ENCODE data around the gene CXCR1.
A peak's percentile ranks its signal among the peaks of the same experiment; 100 is the strongest.

The CXCR1 gene

GRCh38 chr2:218137514-218137913, 29.2 kb downstream of the CXCR1 start:
- DNase-seq (ENCODE audit: low read depth in 1 of 2, low spot score in 1 of 2) = no peak
- Histone ChIP-seq H3K27me3 (ENCODE audit: insufficient read depth, poor library complexity, severe bottlenecking) (no peaks in the 10 kb centered on the region), H3K27ac (replicated peaks) (no peak overlapping the region), H3K4me3 (replicated peaks; ENCODE audit: insufficient read depth, low read length) (no peak overlapping the region)
- TF ChIP-seq, protein P1, sequence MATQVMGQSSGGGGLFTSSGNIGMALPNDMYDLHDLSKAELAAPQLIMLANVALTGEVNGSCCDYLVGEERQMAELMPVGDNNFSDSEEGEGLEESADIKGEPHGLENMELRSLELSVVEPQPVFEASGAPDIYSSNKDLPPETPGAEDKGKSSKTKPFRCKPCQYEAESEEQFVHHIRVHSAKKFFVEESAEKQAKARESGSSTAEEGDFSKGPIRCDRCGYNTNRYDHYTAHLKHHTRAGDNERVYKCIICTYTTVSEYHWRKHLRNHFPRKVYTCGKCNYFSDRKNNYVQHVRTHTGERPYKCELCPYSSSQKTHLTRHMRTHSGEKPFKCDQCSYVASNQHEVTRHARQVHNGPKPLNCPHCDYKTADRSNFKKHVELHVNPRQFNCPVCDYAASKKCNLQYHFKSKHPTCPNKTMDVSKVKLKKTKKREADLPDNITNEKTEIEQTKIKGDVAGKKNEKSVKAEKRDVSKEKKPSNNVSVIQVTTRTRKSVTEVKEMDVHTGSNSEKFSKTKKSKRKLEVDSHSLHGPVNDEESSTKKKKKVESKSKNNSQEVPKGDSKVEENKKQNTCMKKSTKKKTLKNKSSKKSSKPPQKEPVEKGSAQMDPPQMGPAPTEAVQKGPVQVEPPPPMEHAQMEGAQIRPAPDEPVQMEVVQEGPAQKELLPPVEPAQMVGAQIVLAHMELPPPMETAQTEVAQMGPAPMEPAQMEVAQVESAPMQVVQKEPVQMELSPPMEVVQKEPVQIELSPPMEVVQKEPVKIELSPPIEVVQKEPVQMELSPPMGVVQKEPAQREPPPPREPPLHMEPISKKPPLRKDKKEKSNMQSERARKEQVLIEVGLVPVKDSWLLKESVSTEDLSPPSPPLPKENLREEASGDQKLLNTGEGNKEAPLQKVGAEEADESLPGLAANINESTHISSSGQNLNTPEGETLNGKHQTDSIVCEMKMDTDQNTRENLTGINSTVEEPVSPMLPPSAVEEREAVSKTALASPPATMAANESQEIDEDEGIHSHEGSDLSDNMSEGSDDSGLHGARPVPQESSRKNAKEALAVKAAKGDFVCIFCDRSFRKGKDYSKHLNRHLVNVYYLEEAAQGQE (IDR thresholded peaks at IDR 0.05; ENCODE audit: insufficient replicate concordance, low read depth) = no peak
- peak; percentile 91 for TF ChIP-seq SPI1 (IDR thresholded peaks at IDR 0.05; ENCODE audit: borderline replicate concordance, low read depth)

- Histone ChIP-seq H3K27me3 (ENCODE audit: insufficient read depth, poor library complexity, severe bottlenecking) (no peaks in the 10 kb centered on the region), H3K27ac (replicated peaks) (no peak overlapping the region), H3K4me3 (replicated peaks; ENCODE audit: insufficient read depth, low read length) (no peak overlapping the region)
- no peak for DNase-seq (ENCODE audit: low read depth in 1 of 2, low spot score in 1 of 2)
- TF ChIP-seq, protein P1 (IDR thresholded peaks at IDR 0.05; ENCODE audit: insufficient replicate concordance, low read depth) = no peak
- TF ChIP-seq, protein P2, sequence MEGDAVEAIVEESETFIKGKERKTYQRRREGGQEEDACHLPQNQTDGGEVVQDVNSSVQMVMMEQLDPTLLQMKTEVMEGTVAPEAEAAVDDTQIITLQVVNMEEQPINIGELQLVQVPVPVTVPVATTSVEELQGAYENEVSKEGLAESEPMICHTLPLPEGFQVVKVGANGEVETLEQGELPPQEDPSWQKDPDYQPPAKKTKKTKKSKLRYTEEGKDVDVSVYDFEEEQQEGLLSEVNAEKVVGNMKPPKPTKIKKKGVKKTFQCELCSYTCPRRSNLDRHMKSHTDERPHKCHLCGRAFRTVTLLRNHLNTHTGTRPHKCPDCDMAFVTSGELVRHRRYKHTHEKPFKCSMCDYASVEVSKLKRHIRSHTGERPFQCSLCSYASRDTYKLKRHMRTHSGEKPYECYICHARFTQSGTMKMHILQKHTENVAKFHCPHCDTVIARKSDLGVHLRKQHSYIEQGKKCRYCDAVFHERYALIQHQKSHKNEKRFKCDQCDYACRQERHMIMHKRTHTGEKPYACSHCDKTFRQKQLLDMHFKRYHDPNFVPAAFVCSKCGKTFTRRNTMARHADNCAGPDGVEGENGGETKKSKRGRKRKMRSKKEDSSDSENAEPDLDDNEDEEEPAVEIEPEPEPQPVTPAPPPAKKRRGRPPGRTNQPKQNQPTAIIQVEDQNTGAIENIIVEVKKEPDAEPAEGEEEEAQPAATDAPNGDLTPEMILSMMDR (IDR thresholded peaks at IDR 0.05; ENCODE audit: insufficient read depth, low read length) = no peak
- no peak for TF ChIP-seq SPI1 (IDR thresholded peaks at IDR 0.05; ENCODE audit: borderline replicate concordance, low read depth)
- TF ChIP-seq GABPA (IDR thresholded peaks at IDR 0.05; ENCODE audit: low read depth) = no peak
- TF ChIP-seq POLR2AphosphoS5 (IDR thresholded peaks at IDR 0.05; ENCODE audit: low read depth) = no peak
Measured at GRCh38 chr2:218130822-218131221, 35.9 kb downstream of the CXCR1 start.

GRCh38 chr2:218130377-218130776, 36.4 kb downstream of the CXCR1 start:
- TF ChIP-seq, protein P2 (IDR thresholded peaks at IDR 0.05; ENCODE audit: insufficient read depth, low read length) = no peak
- TF ChIP-seq, protein P1 (IDR thresholded peaks at IDR 0.05; ENCODE audit: insufficient replicate concordance, low read depth) = no peak
- TF ChIP-seq POLR2AphosphoS5 (IDR thresholded peaks at IDR 0.05; ENCODE audit: low read depth) (no peak), SPI1 (IDR thresholded peaks at IDR 0.05; ENCODE audit: borderline replicate concordance, low read depth) (no peak), GABPA (IDR thresholded peaks at IDR 0.05; ENCODE audit: low read depth) (no peak)
- DNase-seq (ENCODE audit: low read depth in 1 of 2, low spot score in 1 of 2) = peak in 1 of 2 experiments; percentile 30
- Histone ChIP-seq H3K4me3 (replicated peaks; ENCODE audit: insufficient read depth, low read length) (no peak overlapping the region), H3K27ac (replicated peaks) (no peak overlapping the region), H3K27me3 (ENCODE audit: insufficient read depth, poor library complexity, severe bottlenecking) (no peaks in the 10 kb centered on the region)

All from HL-60 (cell line).